Esophagus muscularis mucosa (tissue), 4 donors: ENCODE results near the gene SYVN1. TPM values are rescaled to one million over a fixed set of nuclear protein-coding genes. Genes with fewer than 3 reads are reported as not detected.

Source experiments
- DNase-seq: peaks from one replicate; pipeline ENCODE4 v3.0.0-alpha.2; 2017; ENCODE audit errors: extremely low spot score
- H3K27ac ChIP-seq, 4 donors: fragments of 200-600 bp; sonication (generic); replicated peaks in 1 of 4; 1 replicate in 3 of 4; 2 replicates in 1 of 4; pipeline ENCODE4 v1.5.1; 2016 to 2019; ENCODE audit warnings: mild to moderate bottlenecking in 1 of 4
- H3K27me3 ChIP-seq, 4 donors: fragments of 200-600 bp; sonication (generic); one replicate each; pipeline versions ENCODE4 v1.5.1 to v1.6.0; 2016 to 2019
- H3K36me3 ChIP-seq, 4 donors: fragments of 200-600 bp; sonication (generic); one replicate each; pipeline ENCODE4 v1.5.1; 2016 to 2019
- H3K4me1 ChIP-seq, 4 donors: fragments of 200-600 bp; sonication (generic); one replicate each; pipeline ENCODE4 v1.5.1; 2016 to 2019
- H3K4me3 ChIP-seq, 4 donors: fragments of 200-600 bp; sonication (generic); 1 replicate in 2 of 4; 2 replicates in 2 of 4; pipeline ENCODE4 v1.5.1; 2016 to 2019; ENCODE audit warnings: mild to moderate bottlenecking in 4 of 4, moderate library complexity in 1 of 4
- H3K9me3 ChIP-seq, 4 donors: fragments of 200-600 bp; sonication (generic); 1 replicate in 3 of 4; 2 replicates in 1 of 4; pipeline ENCODE4 v1.5.1; 2016 to 2019
- CTCF ChIP-seq, 3 experiments: fragments of 200-600 bp in 2 of 3; fragments of 450-650 bp in 1 of 3; sonication (generic) in 2 of 3; IDR thresholded peaks; one replicate each; pipeline ENCODE4 v1.5.1; 2017 to 2019; ENCODE audit warnings: antibody characterized with exemption in 3 of 3, mild to moderate bottlenecking in 2 of 3, moderate library complexity in 1 of 3
- EP300 ChIP-seq: sonication (generic); formaldehyde crosslinking; IDR thresholded peaks from one replicate; pipeline ENCODE4 v1.6.1; 2017; ENCODE audit warnings: antibody characterized with exemption
- POLR2A ChIP-seq: fragments of 450-650 bp; IDR thresholded peaks from one replicate; pipeline ENCODE4 v1.6.1; 2017; ENCODE audit warnings: antibody characterized with exemption, moderate library complexity, mild to moderate bottlenecking, low read depth
- POLR2AphosphoS5 ChIP-seq, 2 donors: sonication (generic); formaldehyde crosslinking; IDR thresholded peaks; one replicate each; pipeline ENCODE4 v1.6.1; 2017; ENCODE audit warnings: antibody characterized with exemption in 2 of 2
- WGBS: methylation state at CpG from one replicate; pipeline ENCODE4 v1.1.5; 2018; 5-methylcytosine and 5-hydroxymethylcytosine counted together
- intact Hi-C: fragments of 100-400 bp; cut with DNase I; formaldehyde crosslinking; loops from one replicate; pipeline ENCODE4 v1.15.1; 2023
- total RNA-seq, 4 donors: library from RNA; depleted of rRNA; stranded (reverse); fragments of >200 nt; gene quantifications; one replicate each; pipeline versions ENCODE4 v1.1.0 to v1.2.1, GENCODE V29; 2016

SYVN1 gene
- total RNA-seq, 4 donors from 2014 or later, result 24.1 to 39.5 (median 27.5) TPM

GRCh38 chr11:65110354-65110861, 23.9 kb downstream of the SYVN1 start:
- Histone ChIP-seq H3K9me3 (no peaks in the 10 kb centered on the region), H3K4me3 (peak overlapping the region in 1 of 4 donors; percentile 19), H3K36me3 (peaks cover 23 to 52% (median 40%) of the 10 kb centered on the region in 4 donors), H3K4me1 (peaks cover 37 to 43% (median 38%) of the 10 kb centered on the region in 4 donors), H3K27ac (peak overlapping the region; percentile 77 to 87 (median 84)), H3K27me3 (no peaks in the 10 kb centered on the region)
- TF ChIP-seq CTCF (IDR thresholded peaks at IDR 0.05), result peak in 2 of 3 experiments; percentile 99 to 100
- no peak for TF ChIP-seq POLR2A
- TF ChIP-seq POLR2AphosphoS5 (IDR thresholded peaks at IDR 0.05), result peak; percentile 16 to 71
- TF ChIP-seq EP300, result no peak
- 0% methylated on average over 4 of the region's 18 CpGs for WGBS
- intact Hi-C loops, result loop anchor here (5.0 kb wide), 1 partner anchor 98 kb away; the partner anchor contains the start of gene ARL2
- DNase-seq, result peak; percentile 98

GRCh38 chr11:65109231-65110198, 24.8 kb downstream of the SYVN1 start:
- intact Hi-C loops, result loop anchor here (5.0 kb wide), 1 partner anchor 97 kb away; the partner anchor contains the start of gene ARL2
- Histone ChIP-seq H3K27me3 (no peaks in the 10 kb centered on the region), H3K27ac (no peak overlapping the region), H3K4me1 (peaks cover 36 to 47% (median 38%) of the 10 kb centered on the region in 4 donors), H3K36me3 (peaks cover 25 to 47% (median 43%) of the 10 kb centered on the region in 4 donors), H3K9me3 (no peaks in the 10 kb centered on the region), H3K4me3 (no peak overlapping the region)
- 86% methylated on average over 19 of the region's 36 CpGs for WGBS
- no peak for TF ChIP-seq EP300
- no peak for TF ChIP-seq POLR2A
- no peak for TF ChIP-seq CTCF (IDR thresholded peaks at IDR 0.05)
- TF ChIP-seq POLR2AphosphoS5 (IDR thresholded peaks at IDR 0.05), result no peak
- no peak for DNase-seq

- intact Hi-C loops, result no loop called here
- DNase-seq, result no peak
- no peaks in the 10 kb centered on the region for H3K9me3 ChIP-seq
- no peaks in the 10 kb centered on the region for H3K27me3 ChIP-seq
- H3K4me3 ChIP-seq, result no peak overlapping the region
- H3K4me1 ChIP-seq, result peaks cover 36 to 45% (median 38%) of the 10 kb centered on the region in 4 donors
- peaks cover 25 to 47% (median 41%) of the 10 kb centered on the region in 4 donors for H3K36me3 ChIP-seq
- TF ChIP-seq CTCF (IDR thresholded peaks at IDR 0.05) (no peak), POLR2AphosphoS5 (IDR thresholded peaks at IDR 0.05) (no peak), POLR2A (no peak), EP300 (no peak)
- H3K27ac ChIP-seq, result no peak overlapping the region
- 93% methylated on average over 3 of the region's 38 CpGs for WGBS
These were observed 25.7 kb downstream of the SYVN1 start for GRCh38 chr11:65108469-65109123.

GRCh38 chr11:65107751-65108468, 26.4 kb downstream of the SYVN1 start:
- Histone ChIP-seq H3K4me1 (peaks cover 29 to 44% (median 36%) of the 10 kb centered on the region in 4 donors), H3K36me3 (peaks cover 25 to 49% (median 41%) of the 10 kb centered on the region in 4 donors), H3K4me3 (no peak overlapping the region), H3K27ac (no peak overlapping the region), H3K9me3 (no peaks in the 10 kb centered on the region), H3K27me3 (no peaks in the 10 kb centered on the region)
- intact Hi-C loops, result no loop called here
- no peak for DNase-seq
- TF ChIP-seq EP300, result no peak
- no peak for TF ChIP-seq POLR2A
- TF ChIP-seq CTCF (IDR thresholded peaks at IDR 0.05), result no peak
- TF ChIP-seq POLR2AphosphoS5 (IDR thresholded peaks at IDR 0.05), result no peak
- 96% methylated on average over 41 of the region's 52 CpGs for whole genome bisulfite sequencing
